SH-SY5Y (cell line): ENCODE measurements around the gene TRABD2A.

Source experiments
- GATA2 ChIP-seq: IDR thresholded peaks from 2 replicates; pipeline ENCODE4 v1.6.1; 2011; ENCODE audit warnings: mild to moderate bottlenecking, low read depth, low read length
- GATA3 ChIP-seq: IDR thresholded peaks from 2 replicates; pipeline ENCODE4 v1.6.1; 2011; ENCODE audit warnings: low read depth, mild to moderate bottlenecking, low read length, moderate library complexity

GRCh38 chr2:84817239-84817655, 63.6 kb downstream of the TRABD2A start:
- TF ChIP-seq GATA2 = no peak
- no peak for TF ChIP-seq GATA3
